ENCODE measurements around the gene SLC7A6. TPM values are rescaled to one million over a fixed set of nuclear protein-coding genes. Genes with fewer than 3 reads are reported as not detected.

Gene SLC7A6
- total RNA-seq, 1 experiment from 2014 or later: 267 TPM

DNA sequence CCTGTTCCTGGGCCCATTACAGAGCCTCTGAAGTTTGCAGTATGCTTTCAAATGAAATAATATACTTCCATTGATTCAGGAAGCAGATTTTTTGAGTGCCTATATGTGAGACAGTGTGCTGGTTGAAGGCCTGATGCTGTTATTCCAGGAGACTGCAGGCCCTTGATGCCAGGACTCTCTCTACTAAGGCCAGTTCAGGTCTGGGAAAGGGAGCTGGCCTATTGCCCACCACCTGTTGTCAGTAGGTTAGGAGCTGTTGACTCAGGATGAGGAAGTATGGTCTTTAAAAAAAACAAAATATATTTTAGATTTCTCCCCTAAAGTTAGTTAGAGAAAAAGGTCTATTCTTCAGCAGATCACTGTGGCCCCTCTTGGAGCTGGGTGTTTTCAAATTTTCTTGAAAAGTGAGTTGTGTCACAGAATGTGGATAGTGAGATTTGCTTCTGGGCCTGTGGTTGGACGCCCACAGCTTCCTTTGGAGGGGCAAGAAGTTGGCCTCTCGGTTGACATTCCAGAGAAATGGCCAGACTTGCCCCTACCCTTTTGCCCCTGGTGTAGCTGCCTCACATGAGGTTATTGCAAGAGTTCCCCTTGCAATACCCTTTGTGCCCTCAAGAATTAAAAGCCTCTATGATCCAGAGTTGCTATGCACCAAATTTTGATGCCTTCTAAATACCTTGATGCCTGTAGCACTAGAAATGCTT is 36.3 kb upstream of the SLC7A6 start:
- TF ChIP-seq, protein P1, sequence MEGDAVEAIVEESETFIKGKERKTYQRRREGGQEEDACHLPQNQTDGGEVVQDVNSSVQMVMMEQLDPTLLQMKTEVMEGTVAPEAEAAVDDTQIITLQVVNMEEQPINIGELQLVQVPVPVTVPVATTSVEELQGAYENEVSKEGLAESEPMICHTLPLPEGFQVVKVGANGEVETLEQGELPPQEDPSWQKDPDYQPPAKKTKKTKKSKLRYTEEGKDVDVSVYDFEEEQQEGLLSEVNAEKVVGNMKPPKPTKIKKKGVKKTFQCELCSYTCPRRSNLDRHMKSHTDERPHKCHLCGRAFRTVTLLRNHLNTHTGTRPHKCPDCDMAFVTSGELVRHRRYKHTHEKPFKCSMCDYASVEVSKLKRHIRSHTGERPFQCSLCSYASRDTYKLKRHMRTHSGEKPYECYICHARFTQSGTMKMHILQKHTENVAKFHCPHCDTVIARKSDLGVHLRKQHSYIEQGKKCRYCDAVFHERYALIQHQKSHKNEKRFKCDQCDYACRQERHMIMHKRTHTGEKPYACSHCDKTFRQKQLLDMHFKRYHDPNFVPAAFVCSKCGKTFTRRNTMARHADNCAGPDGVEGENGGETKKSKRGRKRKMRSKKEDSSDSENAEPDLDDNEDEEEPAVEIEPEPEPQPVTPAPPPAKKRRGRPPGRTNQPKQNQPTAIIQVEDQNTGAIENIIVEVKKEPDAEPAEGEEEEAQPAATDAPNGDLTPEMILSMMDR (IDR thresholded peaks at IDR 0.05; ENCODE audit: insufficient read depth in 1 of 2, low read depth in 1 of 2, low read length in 1 of 2, severe bottlenecking in 1 of 2, unreplicated experiment in 1 of 2): peak in 1 of 2 experiments; percentile 17
- peaks cover 11% of the 10 kb centered on the region for H3K4me1 ChIP-seq
- no peaks in the 10 kb centered on the region for H3K27me3 Mint-ChIP-seq (ENCODE audit: insufficient read depth, unreplicated experiment)
- H3K4me3 ChIP-seq (ENCODE audit: low read depth, low read length): no peak overlapping the region
- intact Hi-C loops (cut with micrococcal nuclease; ENCODE audit: unreplicated experiment): no loop called here
- peaks cover 9% of the 10 kb centered on the region for H3K36me3 ChIP-seq (ENCODE audit: control insufficient read depth, insufficient read depth, low read length)
- peak overlapping the region; percentile 56 for H3K27ac Mint-ChIP-seq (ENCODE audit: unreplicated experiment)
- peaks cover 64% of the 10 kb centered on the region for H3K36me3 Mint-ChIP-seq (ENCODE audit: insufficient read depth, unreplicated experiment)
- no peak for DNase-seq
- CTCF ChIA-PET: interaction anchor here (0.6 to 2.0 kb wide), 5 partner anchors 11 to 259 kb away, joined by 3 to 10 read pairs (median 3); no protein-coding TSS in a partner anchor
- H3K4me1 Mint-ChIP-seq (ENCODE audit: low read depth, unreplicated experiment): peaks cover 6% of the 10 kb centered on the region
- no TSS peak for BruUV-seq (replicated peaks)
- H3K9me3 ChIP-seq: no peaks in the 10 kb centered on the region
- H3K27me3 ChIP-seq (replicated peaks; ENCODE audit: control insufficient read depth, insufficient read depth, low read length): no peaks in the 10 kb centered on the region
- POLR2A ChIA-PET: interaction anchor here (0.6 to 0.7 kb wide), 2 partner anchors 8 to 421 kb away, joined by 3 to 4 read pairs; partner anchors contain the start of genes ESRP2 and TSNAXIP1
- no peak overlapping the region for H3K4me3 Mint-ChIP-seq (ENCODE audit: unreplicated experiment)
- no peaks in the 10 kb centered on the region for H3K9me3 Mint-ChIP-seq (ENCODE audit: unreplicated experiment)

DNA sequence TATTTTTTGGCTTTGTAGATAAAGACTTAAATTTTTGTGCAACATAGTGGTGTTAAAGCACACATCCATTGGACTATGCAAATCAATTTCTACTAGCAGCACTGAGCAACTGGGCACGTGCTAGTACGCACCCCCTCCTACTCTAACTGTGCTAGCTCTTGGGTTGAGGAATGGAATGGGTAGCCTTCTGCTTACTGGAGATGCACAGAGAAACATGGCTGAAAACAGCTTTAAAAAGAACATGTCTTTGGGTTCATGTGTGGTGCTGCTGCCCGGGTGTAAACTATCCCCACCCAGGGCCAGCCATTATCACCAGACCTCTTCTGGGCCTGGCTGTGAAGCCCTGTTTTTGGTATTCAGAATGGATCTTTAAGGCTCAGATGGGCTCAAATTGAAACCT is 35.7 kb upstream of the SLC7A6 start:
- Histone ChIP-seq H3K4me3 (ENCODE audit: low read depth, low read length) (no peak overlapping the region), H3K27me3 (replicated peaks; ENCODE audit: control insufficient read depth, insufficient read depth, low read length) (no peaks in the 10 kb centered on the region), H3K9me3 (no peaks in the 10 kb centered on the region), H3K36me3 (ENCODE audit: control insufficient read depth, insufficient read depth, low read length) (peaks cover 9% of the 10 kb centered on the region), H3K4me1 (peaks cover 15% of the 10 kb centered on the region)
- Mint-ChIP-seq H3K27ac (ENCODE audit: unreplicated experiment) (no peak overlapping the region), H3K9me3 (ENCODE audit: unreplicated experiment) (no peaks in the 10 kb centered on the region), H3K4me3 (ENCODE audit: unreplicated experiment) (no peak overlapping the region), H3K27me3 (ENCODE audit: insufficient read depth, unreplicated experiment) (no peaks in the 10 kb centered on the region), H3K4me1 (ENCODE audit: low read depth, unreplicated experiment) (peaks cover 12% of the 10 kb centered on the region), H3K36me3 (ENCODE audit: insufficient read depth, unreplicated experiment) (peaks cover 71% of the 10 kb centered on the region)
- BruUV-seq (replicated peaks): no TSS peak
- ChIA-PET POLR2A (no interaction called here), CTCF (interaction anchor here (0.6 to 2.0 kb wide), 3 partner anchors 135 to 259 kb away, joined by 3 to 10 read pairs (median 3); no protein-coding TSS in a partner anchor)
- intact Hi-C loops (cut with micrococcal nuclease; ENCODE audit: unreplicated experiment): loop anchor here (1.0 kb wide), 2 partner anchors 134 to 235 kb away; no protein-coding TSS in a partner anchor
- no peak for DNase-seq
- TF ChIP-seq, protein P1 (IDR thresholded peaks at IDR 0.05; ENCODE audit: insufficient read depth in 1 of 2, low read depth in 1 of 2, low read length in 1 of 2, severe bottlenecking in 1 of 2, unreplicated experiment in 1 of 2): no peak

- ChIA-PET CTCF (interaction anchor here (0.6 to 1.5 kb wide), 2 partner anchors 136 to 258 kb away, joined by 3 to 7 read pairs; no protein-coding TSS in a partner anchor), POLR2A (no interaction called here)
- peaks cover 22% of the 10 kb centered on the region for H3K4me1 Mint-ChIP-seq (ENCODE audit: low read depth, unreplicated experiment)
- TF ChIP-seq, protein P1 (IDR thresholded peaks at IDR 0.05; ENCODE audit: insufficient read depth in 1 of 2, low read depth in 1 of 2, low read length in 1 of 2, severe bottlenecking in 1 of 2, unreplicated experiment in 1 of 2): peak; percentile 90 to 91
- intact Hi-C loops (cut with micrococcal nuclease; ENCODE audit: unreplicated experiment): loop anchor here (1.0 kb wide), 2 partner anchors 135 to 236 kb away; no protein-coding TSS in a partner anchor
- peaks cover 9% of the 10 kb centered on the region for H3K36me3 ChIP-seq (ENCODE audit: control insufficient read depth, insufficient read depth, low read length)
- H3K27ac Mint-ChIP-seq (ENCODE audit: unreplicated experiment): no peak overlapping the region
- peak; percentile 52 to 68 for DNase-seq
- BruUV-seq (replicated peaks): no TSS peak
- no peaks in the 10 kb centered on the region for H3K9me3 ChIP-seq
- H3K27me3 Mint-ChIP-seq (ENCODE audit: insufficient read depth, unreplicated experiment): no peaks in the 10 kb centered on the region
- H3K36me3 Mint-ChIP-seq (ENCODE audit: insufficient read depth, unreplicated experiment): peaks cover 80% of the 10 kb centered on the region
- no peak overlapping the region for H3K4me3 Mint-ChIP-seq (ENCODE audit: unreplicated experiment)
- H3K9me3 Mint-ChIP-seq (ENCODE audit: unreplicated experiment): no peaks in the 10 kb centered on the region
- peaks cover 25% of the 10 kb centered on the region for H3K4me1 ChIP-seq
- H3K27me3 ChIP-seq (replicated peaks; ENCODE audit: control insufficient read depth, insufficient read depth, low read length): no peaks in the 10 kb centered on the region
- H3K4me3 ChIP-seq (ENCODE audit: low read depth, low read length): no peak overlapping the region
Observed at GRCh38 chr16:68229431-68230175, 34.7 kb upstream of the SLC7A6 start.
